Suprapubic skin (tissue), 4 donors: Measurements from ENCODE around the gene EPAS1.

Experiments
- CTCF ChIP-seq, 2 donors: fragments of 200-600 bp in 1 of 2; fragments of 450-650 bp in 1 of 2; sonication (generic) in 1 of 2; IDR thresholded peaks; one replicate each; pipeline ENCODE4 v1.5.1; 2016 to 2019; ENCODE audit warnings: antibody characterized with exemption in 2 of 2, mild to moderate bottlenecking in 1 of 2, moderate library complexity in 1 of 2
- EP300 ChIP-seq: sonication (generic); formaldehyde crosslinking; IDR thresholded peaks from one replicate; pipeline ENCODE4 v1.6.1; 2017; ENCODE audit warnings: antibody characterized with exemption
- POLR2AphosphoS5 ChIP-seq, 3 donors: sonication (generic); formaldehyde crosslinking; IDR thresholded peaks; one replicate each; pipeline ENCODE4 v1.6.1; 2017; ENCODE audit warnings: antibody characterized with exemption in 3 of 3

DNA sequence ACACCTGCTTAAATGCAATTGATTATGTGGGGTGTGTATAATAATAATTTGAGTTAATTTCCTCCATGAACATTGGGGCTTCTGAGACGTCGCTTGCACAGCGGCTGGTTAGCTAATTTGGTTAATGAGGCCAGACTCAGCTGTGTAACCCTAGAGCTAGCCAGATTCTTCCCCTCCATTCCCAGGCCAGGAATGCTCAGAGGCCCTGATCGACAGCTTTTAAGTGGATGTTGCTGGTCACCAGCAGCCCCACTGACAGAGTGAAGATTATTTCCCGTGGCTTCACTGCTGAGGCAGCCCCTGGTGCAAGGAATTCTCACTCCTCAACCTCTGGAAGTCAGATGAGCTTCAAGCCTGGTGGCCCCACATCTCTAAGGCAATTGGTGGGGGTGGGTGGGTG, 12.4 kb upstream of the EPAS1 start:
- no peak for TF ChIP-seq CTCF (IDR thresholded peaks at IDR 0.05)
- no peak for TF ChIP-seq EP300
- TF ChIP-seq POLR2AphosphoS5 (IDR thresholded peaks at IDR 0.05): no peak
